Measurements from ENCODE around the gene KRT71.

The KRT71 gene

DNA sequence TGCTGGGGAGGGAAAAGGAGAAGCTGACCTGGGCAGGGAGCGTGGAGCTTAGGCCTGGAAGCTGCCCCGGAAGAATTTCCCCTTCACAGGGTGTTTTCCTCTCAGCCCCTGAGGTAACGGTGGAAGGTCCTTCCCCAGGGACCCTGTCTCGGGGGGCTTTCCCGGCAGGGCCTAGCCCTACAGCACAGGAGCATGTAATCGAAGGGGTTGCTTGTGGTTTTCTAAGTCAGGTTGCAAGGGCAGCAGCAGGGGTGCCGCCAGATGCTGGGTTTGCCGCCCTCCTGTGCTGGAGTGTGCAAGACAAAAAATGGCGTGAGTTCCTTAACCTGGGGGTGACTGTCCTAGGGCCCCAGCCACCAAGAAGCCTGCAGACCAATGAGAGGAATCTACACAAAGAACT, 22.3 kb upstream of the KRT71 start:
- DNase-seq (ENCODE audit: low read depth) = no peak

DNA sequence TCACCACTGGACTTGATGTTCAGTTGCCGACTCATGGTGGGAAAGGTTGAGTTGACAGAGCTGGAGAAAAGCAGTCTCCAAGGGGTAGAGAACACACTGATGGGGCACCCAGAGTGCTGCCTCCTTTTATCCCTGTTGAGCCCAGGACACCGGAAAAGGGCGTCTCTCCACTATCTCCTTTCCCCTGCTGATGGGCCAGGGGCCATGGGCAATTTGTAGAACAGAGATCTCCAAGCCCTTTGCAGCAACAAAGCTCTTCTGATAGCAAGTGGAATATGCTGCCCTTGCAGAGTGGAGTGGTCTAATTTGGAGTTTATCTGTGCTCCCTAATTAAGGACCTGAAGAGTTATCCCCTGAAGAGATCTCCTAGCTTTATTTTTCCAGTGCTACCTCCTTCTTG, 20.8 kb upstream of the KRT71 start, which contains the start of gene KRT74:
TSS of gene KRT74 (minus strand) at position 101 of the 400 bp plus-strand sequence. CDS start at position 35, 66 bp downstream.
- no peak for DNase-seq (ENCODE audit: low read depth)

DNA sequence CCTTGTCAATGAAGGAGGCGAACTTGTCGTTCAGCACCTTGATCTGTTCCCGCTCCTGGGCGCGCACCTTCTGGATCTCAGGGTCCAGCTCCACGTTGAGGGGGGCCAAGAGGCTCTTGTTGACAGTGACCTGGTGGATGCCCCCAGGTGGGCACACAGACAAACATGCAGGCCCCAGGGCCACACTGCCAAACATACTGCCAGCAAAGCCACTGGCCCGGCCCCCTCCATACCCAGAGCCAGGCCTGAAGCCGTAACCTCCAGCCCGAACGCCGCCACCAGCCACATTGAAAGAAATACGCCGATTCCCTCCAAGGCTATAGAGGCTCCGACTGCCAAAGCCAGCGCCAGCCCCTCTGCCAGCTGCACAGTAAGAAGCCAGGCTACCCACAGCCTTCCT, 20.4 kb upstream of the KRT71 start:
- DNase-seq (ENCODE audit: low read depth) = no peak

DNA sequence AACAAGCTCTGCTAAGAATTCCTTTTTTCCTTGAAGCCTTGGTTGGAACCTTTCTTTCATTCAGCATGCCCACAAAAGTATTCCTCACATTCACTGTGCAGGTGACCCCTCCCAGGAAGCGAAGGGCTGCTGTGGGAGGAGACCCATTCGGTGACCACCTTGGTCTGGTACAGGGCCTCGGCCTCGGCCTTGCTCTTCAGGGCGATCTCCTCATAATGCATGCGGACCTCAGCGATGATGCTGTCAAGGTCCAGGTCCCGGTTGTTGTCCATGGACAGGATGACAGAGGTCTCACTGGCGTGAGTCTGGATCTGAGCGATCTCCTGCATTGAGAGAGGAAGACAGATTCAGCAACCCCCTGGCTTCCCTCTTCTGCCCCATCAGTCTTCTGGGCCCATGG, 17.6 kb upstream of the KRT71 start:
- DNase-seq (ENCODE audit: low read depth) = no peak

DNA sequence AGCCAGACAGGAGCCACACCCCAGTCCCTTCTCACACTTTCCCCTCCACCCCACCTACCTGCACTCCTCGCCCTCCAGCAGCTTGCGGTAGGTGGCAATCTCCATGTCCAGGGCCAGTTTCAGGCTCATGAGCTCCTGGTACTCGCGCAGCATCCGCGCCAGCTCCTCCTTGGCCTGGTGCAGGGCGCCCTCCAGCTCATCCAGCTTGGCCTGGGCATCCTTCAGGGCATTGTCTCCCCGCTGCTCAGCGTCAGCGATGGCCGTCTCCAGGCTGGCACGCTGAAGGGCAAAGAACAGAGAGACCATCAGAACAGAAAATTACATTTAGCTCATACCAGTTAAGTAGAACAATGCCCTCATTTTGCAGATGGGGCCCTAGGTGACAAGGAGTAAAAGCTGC, 15.2 kb upstream of the KRT71 start:
- DNase-seq (ENCODE audit: low read depth) = no peak

DNA sequence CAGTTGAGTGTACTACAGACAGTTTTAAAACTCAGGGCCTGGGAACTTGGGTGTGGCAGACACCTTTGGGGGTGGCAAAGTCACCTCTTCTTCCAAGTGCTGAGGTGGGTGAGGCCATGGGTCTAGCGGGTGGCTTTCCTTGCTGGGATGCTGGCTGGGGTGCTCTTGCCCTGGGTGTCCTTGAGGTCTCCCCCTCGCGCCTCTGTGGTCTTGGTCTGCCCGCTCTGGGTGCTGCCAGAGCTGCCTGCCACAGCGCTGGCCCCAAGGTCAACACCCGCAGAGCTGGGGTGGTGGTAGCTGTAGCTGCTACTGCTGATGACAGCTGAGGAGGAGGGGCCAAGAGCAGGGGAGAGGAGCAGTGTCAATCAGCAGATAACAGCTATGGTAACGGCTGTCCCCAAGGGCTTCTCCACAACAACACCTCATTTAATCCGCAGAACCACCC, 13.9 kb upstream of the KRT71 start:
- DNase-seq (ENCODE audit: low read depth) = no peak

DNA sequence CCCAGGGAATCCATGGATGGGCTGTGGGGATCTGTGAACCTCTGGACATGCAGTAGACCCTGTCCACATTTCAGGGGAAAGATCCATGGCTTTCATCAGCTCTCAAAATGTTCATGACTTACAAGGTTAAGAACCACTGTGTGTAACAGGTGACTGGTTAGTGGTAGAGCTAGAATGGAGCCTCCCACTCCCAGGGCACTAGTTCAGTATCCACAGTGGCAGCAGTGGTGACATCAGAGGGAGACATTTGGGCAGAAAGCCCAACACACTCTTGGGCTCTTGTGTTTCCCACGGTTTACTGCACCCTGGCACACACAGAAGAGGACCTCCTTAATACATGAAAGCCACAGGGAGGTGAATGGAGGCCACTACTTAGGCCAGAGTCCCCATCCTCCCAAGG, 11.6 kb upstream of the KRT71 start:
- DNase-seq (ENCODE audit: low read depth) = no peak

DNA sequence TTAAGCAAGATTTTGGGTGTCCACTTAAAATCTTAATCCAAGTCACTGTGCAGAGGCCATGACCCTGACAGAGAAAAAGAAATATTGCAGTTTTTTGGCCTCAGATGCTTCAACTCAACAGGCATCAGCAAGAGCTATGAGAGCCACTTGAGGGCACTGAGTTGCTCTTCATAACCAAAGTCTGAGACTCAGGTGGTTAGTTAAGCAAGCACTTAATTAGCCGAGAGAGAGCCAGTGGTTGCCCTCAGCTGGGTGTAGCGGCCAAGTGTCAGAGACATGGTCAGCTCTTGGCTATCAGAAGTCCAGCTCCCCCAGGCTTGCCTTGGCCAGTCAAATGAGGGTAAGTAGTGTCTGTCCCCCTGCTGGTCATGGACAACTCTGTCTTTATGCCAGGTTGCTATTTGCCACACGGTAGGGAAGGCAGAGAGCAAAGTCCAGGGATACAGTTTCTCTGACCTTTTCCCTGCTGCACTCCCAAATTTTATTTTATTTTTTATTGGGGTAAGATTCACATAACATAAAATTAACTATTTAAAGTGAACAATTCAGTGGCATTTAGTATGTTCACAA, 9.0 kb upstream of the KRT71 start:
- DNase-seq (ENCODE audit: low read depth) = no peak

DNA sequence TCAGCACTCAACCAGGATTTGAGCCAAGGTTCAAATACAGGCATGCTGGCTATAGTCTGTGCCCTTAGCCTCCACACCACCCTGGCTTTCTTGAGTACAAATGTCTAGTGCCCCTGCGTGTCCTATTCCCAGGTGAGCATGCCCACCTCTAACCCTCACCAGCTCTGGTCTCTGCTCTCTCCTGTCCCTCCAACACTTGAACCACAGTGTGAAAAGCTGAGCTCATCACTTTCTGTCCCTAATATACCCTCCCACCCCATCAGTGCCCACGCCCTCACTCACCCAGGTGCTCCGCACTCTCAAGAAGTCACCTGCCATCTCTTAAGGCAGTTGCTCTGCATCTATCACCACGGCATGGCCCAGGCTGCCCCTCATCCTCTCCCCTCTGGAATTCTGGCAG, 7.0 kb upstream of the KRT71 start:
- DNase-seq (ENCODE audit: low read depth) = no peak

DNA sequence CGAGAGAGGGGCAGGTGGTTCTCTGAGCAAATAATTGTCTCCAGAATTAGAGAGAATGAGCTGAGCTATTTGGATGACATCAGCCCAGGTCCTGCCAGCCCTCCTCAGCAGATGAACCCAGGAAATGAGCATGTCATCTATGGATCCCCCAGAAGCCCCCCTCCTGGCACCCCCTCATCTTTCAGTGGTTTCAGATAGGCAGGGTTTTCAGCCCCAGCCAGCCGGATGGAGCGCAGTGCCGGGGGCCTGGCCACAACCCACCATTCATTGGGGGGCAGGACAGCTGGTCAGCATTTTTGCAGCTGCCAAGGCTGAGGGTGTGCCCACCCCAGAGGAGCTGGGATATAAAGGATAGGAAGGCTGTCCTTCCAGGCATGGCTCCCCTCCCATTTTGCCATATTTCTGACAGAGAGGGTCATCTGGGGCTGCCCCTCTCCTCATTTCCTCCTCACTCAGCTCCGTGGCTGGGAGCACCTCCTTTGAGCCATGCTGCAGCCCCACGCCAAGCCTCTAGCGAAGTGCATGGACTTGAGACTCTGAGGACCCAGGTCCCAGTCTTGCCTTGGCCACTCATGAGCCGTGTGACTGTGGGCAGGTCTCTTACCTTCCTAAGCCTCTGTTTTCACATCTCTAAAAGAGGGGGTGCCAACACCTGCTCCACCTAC, 6.0 kb upstream of the KRT71 start:
- no peak for DNase-seq (ENCODE audit: low read depth)

DNA sequence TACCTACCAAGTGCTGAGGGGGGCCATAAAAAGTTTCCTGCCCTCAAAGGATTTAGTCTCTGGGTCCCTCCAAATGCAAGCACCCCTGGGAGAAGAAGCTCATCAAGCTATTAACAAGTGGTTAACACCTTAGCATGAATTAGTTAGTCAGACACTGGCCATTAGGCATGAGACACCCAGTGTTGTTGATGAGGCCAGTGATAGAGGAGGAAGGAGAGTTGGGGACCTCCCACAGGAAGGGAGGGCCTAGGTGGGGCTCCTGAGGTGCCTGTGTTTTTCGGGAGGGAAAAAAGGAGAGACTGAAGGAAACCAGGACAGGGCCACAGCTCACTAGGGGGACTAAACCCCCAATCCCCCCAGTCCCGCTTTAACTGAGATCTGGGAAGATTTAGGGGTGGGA, 4.5 kb upstream of the KRT71 start:
- no peak for DNase-seq (ENCODE audit: low read depth)

DNA sequence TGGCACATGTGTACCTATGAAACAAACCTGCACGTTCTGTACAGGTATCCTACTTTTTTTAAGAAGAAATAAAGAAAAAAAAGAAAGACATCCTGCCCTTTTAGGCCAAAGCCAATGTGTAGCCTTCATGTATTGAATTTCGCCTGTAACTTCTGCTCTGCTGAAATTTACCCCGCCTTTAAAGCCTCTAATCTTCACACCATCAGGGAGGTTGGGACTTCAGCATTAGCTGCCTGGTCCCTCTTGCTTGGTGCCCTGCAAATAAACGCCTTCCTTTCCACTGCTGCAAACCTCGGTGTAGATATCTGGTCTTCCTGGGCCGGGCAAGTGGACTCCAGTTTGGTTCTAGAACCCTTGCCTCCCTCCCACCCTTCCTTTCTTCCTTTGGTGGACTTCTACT, 2.6 kb upstream of the KRT71 start:
- no peak for DNase-seq (ENCODE audit: low read depth)

DNA sequence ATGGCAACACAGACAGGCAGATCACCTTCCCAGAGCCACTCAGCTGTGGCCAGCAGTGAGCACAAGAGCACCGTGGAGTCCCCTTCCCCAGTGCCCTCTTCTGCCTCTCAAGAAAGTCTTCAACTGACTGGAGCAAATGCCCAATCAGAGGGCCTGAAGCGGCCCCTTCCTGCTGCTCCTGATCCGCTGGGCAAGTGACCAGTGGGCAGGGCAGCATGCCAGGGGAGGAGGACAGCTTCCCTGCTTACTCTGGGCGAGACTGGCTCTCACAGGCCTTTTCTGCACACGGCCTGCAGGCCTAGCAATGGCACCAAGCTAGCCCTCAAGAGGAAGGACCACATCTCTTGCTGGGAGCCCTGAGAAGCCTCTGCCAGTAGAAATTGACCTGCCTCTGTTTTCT, 890 bp downstream of the KRT71 start:
- DNase-seq (ENCODE audit: low read depth) = no peak

DNA sequence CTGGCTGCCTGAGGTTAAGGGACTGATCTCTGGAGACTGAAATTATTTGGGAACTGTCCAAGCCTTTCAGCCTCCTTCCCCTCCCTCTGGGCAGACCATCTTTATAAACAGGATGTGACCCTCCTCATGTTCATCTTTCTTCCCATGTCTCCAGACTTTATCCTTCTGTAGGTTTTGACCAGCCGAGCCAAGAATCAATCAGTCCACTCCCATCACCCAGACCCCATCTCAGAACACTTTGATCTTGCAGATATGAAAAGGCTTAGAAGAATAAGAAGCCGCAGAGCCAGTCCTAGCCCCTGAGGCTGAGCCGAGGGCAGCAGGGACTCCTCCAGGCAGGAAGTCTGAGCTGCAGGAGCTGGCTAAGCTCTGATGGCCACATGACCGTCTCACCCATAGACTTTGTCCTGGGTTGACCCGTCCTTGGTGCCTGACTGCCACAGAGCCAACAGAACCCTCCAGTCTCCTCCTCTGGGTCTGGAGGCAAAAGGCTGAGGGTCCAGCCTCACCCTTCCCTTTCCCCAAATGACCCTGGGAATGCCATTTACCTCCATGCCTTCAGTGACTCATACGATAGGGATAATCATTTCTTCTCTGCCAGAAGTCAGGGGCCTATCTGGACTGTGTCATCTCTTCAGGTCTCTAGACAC, 1.6 kb downstream of the KRT71 start:
- DNase-seq (ENCODE audit: low read depth) = no peak

DNA sequence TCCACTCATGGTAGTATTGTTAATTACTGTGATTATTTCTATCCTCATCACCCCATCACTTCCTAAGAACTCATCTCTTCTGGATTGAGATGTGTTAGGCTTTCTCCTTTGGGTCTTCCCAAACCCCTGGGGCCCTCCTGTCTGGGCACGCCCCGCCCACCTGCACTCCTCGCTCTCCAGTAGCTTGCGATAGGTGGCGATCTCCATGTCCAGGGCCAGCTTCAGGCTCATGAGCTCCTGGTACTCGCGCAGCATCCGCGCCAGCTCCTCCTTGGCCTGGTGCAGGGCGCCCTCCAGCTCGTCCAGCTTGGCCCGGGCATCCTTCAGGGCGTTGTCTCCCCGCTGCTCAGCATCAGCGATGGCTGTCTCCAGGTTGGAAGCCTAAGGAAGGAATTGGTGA, 6.8 kb downstream of the KRT71 start:
- DNase-seq (ENCODE audit: low read depth) = no peak

DNA sequence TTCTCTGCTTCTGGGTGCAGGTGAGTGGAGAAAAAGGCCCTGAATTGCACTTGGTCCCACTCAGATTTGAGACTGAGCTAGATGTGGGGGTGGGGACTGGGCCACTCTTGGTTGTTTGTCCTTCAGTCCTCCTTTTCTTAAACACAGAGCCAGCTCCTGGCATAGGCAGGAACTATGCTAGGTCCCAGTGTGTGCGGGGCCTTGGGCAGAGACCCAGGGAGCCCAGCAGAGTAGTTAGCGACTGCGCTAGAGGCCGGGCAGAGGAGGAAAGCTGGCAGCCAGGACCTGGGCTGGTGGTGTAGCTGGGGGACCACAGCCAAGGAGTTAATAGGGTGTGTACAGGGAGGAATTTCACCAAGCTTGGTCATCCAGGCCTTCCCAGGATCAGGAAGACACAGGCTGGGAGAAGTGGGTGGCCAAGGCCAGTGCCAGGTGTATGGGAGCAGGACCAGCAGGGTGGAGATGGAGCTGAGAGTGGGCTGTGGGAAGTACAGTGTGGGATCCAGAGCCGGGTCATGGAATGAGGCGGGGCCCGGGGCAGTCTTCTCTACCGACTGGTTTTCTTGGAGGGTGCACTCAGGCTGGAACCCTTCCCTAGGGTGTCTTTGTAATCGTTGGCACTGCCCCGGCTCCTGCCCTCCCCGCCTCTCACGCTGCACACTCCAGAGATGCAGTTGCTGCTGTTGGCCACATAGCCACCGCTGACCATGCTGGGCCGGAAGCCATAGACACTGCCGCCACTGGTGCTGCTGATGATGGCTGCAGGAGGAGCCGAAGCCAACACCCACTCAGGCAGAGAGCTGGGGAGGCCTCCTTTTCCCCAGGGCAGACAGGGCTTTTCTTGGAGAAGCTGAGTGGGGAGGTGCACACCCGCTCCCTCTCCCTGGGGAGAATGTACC, 8.7 kb downstream of the KRT71 start:
- DNase-seq (ENCODE audit: low read depth) = no peak

DNA sequence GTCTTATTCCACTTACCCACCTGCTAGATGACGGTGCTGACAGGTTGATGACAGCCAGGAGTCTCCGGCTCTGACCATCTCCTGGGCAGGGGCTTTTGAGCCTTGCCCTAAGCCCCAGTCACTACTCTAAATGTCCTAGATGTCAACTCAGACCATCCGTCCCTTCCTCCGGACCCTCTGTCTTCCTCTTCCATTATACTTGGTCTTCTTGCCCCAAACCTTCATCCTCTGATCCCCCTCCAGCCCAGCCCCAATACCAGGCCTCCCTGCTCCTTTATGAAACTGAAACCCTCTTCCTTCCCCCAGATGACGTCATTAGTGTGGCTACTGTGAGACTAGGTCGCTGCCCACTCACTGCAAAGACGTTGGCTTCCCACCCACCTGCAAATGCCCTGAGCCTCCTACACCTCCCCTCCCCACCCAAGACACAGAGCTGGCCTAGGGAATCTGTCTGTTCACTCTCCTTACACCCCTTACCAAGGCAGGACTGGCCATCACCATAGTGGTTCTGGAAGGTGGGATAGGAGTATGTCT, 10.1 kb downstream of the KRT71 start:
- DNase-seq (ENCODE audit: low read depth) = no peak

DNA sequence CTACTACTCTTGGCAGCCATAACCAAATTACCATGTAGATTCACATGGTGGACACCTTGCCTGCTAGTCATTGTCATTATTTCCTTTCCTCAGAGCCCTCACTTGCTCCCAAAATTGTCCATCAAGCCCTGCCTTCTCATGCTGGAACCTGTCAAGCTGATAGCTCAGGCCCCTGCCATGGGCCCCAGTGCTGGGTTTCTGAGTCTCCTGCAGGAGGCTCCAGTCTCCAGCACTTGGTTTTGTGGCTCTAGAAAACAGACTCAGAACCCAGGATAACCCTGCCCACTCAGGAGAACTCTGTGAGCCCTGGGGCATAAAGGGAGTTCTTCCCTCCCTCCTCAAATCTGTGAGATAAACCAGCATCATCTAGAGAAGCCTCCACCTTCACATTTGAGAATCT, 10.8 kb downstream of the KRT71 start:
- DNase-seq (ENCODE audit: low read depth) = no peak

DNA sequence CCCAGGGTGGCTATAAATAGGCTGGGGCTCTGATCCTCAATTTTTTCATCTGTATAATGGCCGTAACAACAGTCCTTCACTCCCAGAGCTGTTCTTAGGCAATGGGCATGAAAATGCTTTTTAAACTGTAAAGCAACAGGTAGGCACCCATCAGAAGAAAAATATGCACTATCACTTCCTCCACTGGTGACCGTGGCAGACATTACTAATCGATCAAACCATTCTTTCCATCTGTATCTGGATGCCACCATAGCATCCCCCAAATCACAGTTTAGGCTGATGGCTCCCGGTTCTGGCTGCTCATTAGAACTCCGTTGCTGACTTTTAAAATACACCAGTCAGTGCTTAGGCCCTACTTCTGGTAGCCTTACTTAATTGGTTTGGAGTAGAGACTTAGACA, 11.2 kb downstream of the KRT71 start:
- no peak for DNase-seq (ENCODE audit: low read depth)

DNA sequence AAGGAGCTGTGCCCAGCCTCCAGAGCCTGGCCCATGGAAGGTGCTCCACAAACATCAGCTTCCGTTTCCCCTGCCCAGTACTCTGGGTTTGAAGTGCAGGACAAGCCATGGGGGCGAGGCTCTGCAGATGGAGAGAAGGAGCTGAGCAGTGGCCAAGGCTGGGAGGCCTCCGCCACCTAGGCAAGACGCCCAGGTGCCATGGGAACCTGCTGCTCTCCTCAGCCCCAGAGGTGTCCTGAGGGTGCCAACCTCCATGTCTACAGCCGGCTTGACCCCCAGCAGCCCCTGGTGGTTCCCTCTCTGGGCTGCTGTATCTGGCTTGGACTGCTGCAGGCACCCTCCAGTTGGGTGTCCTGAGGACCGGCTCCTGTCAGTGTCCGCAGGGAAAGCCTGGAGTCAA, 12.4 kb downstream of the KRT71 start:
- no peak for DNase-seq (ENCODE audit: low read depth)

DNA sequence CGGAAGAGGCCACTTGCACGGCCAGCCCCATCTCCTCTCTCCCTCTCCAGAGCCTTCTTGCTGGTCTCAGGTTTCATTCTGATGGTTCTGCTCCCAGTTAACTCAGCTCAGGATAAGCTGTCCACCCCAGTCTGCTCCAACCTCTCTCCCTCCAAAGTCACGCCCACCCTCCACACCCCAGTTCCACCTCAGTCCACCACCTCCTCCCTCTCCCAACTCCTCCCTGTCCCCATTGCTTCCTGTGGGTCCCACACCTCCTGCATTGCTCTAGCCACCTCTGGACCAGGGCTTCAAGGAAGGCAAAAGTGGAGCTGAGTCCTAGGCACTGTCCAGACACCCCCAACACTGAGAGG, 13.1 kb downstream of the KRT71 start:
- no peak for DNase-seq (ENCODE audit: low read depth)

DNA sequence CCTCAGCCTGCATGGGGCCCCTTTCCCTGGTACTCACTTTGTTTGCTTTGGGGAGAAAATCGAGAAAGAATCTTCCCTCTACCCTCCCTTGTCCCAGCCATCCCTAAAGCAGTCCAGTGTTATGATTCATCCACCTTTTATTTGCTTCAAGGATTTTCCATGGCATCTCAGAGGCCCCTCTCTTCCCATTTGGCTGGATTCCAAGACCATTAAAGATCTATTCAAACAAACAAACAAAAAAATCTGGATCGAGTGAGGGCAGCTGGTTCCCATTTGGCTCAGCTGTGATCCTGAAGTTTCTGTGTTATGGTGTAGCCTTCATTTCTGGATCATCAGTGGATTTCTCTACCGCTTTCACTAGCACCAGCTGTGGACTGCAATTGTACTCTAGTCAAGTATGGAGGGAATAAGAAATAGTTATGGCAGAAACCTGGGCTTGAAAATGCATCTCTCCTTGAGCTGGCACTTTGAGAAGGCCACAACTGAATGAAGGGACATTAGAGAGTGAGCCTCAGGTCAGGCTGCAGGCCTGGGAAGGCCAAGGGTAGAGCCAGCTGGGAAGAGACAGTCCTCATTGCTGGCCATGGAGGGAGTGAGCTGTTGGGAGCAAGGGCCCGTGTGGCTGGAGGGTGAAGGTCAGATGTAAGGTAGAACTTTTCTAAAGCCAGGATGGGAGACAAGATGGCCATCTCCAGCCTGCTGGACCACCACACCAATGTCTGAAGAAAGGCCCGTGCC, 13.7 kb downstream of the KRT71 start:
- DNase-seq (ENCODE audit: low read depth) = no peak
